Hematopoietic multipotent progenitor cell treated with erythropoietin and hydrocortisone succinate and interleukin-3 and kit ligand, for 4 days (in vitro differentiated cells): ENCODE measurements around the gene VEZF1.

Source experiments
- DNase-seq: peaks from one replicate; pipeline ENCODE4 v3.0.0-alpha.2; 2015

VEZF1 gene

GRCh38 chr17:57987581-57988300, at the start of gene VEZF1:
VEZF1 (minus strand) TSS chr17:57988254; CDS start chr17:57988111, 143 bp downstream.
- DNase-seq, result peak; percentile 90

GRCh38 chr17:58032691-58033415, 44.8 kb upstream of the VEZF1 start:
- no peak for DNase-seq

GRCh38 chr17:58028578-58028977, 40.5 kb upstream of the VEZF1 start:
- DNase-seq, result peak; percentile 32

- DNase-seq, result no peak
Measured at GRCh38 chr17:58020401-58020800, 32.3 kb upstream of the VEZF1 start.

- DNase-seq, result no peak
Measured at GRCh38 chr17:58019521-58019920, 31.5 kb upstream of the VEZF1 start.

GRCh38 chr17:58019039-58019438, 31.0 kb upstream of the VEZF1 start:
- no peak for DNase-seq

- no peak for DNase-seq
Measured at GRCh38 chr17:58010067-58010799, 22.2 kb upstream of the VEZF1 start.

GRCh38 chr17:58007781-58008706, 20.0 kb upstream of the VEZF1 start:
- no peak for DNase-seq

- peak; percentile 99 for DNase-seq
Measured at GRCh38 chr17:58006924-58007780, 19.1 kb upstream of the VEZF1 start, which contains the start of gene SRSF1. SRSF1 (minus strand) TSS chr17:58007246; CDS start chr17:58007137, 109 bp downstream.

GRCh38 chr17:58006560-58006923, 18.5 kb upstream of the VEZF1 start:
- DNase-seq, result peak; percentile 89

- no peak for DNase-seq
Measured at GRCh38 chr17:58005728-58006559, 17.9 kb upstream of the VEZF1 start.

- no peak for DNase-seq
Measured at GRCh38 chr17:58005031-58005727, 17.1 kb upstream of the VEZF1 start.

GRCh38 chr17:58004060-58004459, 16.0 kb upstream of the VEZF1 start:
- no peak for DNase-seq

- no peak for DNase-seq
Measured at GRCh38 chr17:58002973-58003372, 14.9 kb upstream of the VEZF1 start.

- DNase-seq, result no peak
Measured at GRCh38 chr17:58002154-58002948, 14.3 kb upstream of the VEZF1 start.

- no peak for DNase-seq
Measured at GRCh38 chr17:58001461-58002124, 13.5 kb upstream of the VEZF1 start.

- peak; percentile 90 for DNase-seq
Measured at GRCh38 chr17:57999496-58000017, 11.5 kb upstream of the VEZF1 start.

- DNase-seq, result no peak
Measured at GRCh38 chr17:57999010-57999495, 11.0 kb upstream of the VEZF1 start.
